ENCODE results near the gene FAAH.
"Not testable (repeated sequence)": the region's sequence is repeated elsewhere in the genome, so short reads cannot be mapped to it uniquely, and the experiment has no call there.

FAAH gene

GRCh38 chr1:46394108-46394871 lies at the start of gene FAAH:
Gene FAAH, plus strand, starts transcription at chr1:46394317. Its CDS starts 32 bp downstream, at chr1:46394349.
- peak; percentile 55 for DNase-seq

GRCh38 chr1:46344481-46344880 lies 49.6 kb upstream of the FAAH start:
- DNase-seq, result no peak

- no peak for DNase-seq
Measured at GRCh38 chr1:46345281-46345680, 48.8 kb upstream of the FAAH start.

GRCh38 chr1:46352363-46352762 lies 41.8 kb upstream of the FAAH start:
- DNase-seq, result no peak

- DNase-seq, result not testable (repeated sequence)
Measured at GRCh38 chr1:46355920-46356319, 38.2 kb upstream of the FAAH start.

- DNase-seq, result no peak
Measured at GRCh38 chr1:46362158-46362557, 32.0 kb upstream of the FAAH start.

GRCh38 chr1:46363121-46363520 lies 31.0 kb upstream of the FAAH start:
- no peak for DNase-seq

- DNase-seq, result no peak
Measured at GRCh38 chr1:46364612-46365011, 29.5 kb upstream of the FAAH start.

- DNase-seq, result not testable (repeated sequence)
Measured at GRCh38 chr1:46365796-46366195, 28.3 kb upstream of the FAAH start.

- DNase-seq, result no peak
Measured at GRCh38 chr1:46367072-46367471, 27.0 kb upstream of the FAAH start.

GRCh38 chr1:46367701-46368100 lies 26.4 kb upstream of the FAAH start:
- not testable (repeated sequence) for DNase-seq

- DNase-seq, result no peak
Measured at GRCh38 chr1:46368791-46369190, 25.3 kb upstream of the FAAH start.

GRCh38 chr1:46369542-46370213 lies 24.4 kb upstream of the FAAH start:
- DNase-seq, result no peak

- no peak for DNase-seq
Measured at GRCh38 chr1:46370214-46370633, 23.9 kb upstream of the FAAH start.

- no peak for DNase-seq
Measured at GRCh38 chr1:46372431-46372830, 21.7 kb upstream of the FAAH start.

- DNase-seq, result no peak
Measured at GRCh38 chr1:46379996-46380395, 14.1 kb upstream of the FAAH start.

GRCh38 chr1:46380508-46380907 lies 13.6 kb upstream of the FAAH start:
- DNase-seq, result no peak

- DNase-seq, result no peak
Measured at GRCh38 chr1:46393510-46393909, 607 bp upstream of the FAAH start.

GRCh38 chr1:46394872-46395465 lies 852 bp downstream of the FAAH start:
- DNase-seq, result no peak

GRCh38 chr1:46396441-46397398 lies 2.6 kb downstream of the FAAH start:
- DNase-seq, result no peak

- DNase-seq, result no peak
Measured at GRCh38 chr1:46399307-46399706, 5.2 kb downstream of the FAAH start.

- DNase-seq, result no peak
Measured at GRCh38 chr1:46400421-46400820, 6.3 kb downstream of the FAAH start.
